CD14-positive monocyte (primary cell): Measurements from ENCODE around the gene RD3L. TPM values are rescaled to one million over a fixed set of nuclear protein-coding genes. Genes with fewer than 3 reads are reported as not detected.
"Not testable (repeated sequence)": the region's sequence is repeated elsewhere in the genome, so short reads cannot be mapped to it uniquely, and the experiment has no call there.

Experiments
- DNase-seq, 3 donors: peaks; one replicate each; pipeline ENCODE4 v3.0.0-alpha.2; 2011 to 2022
- H2AFZ ChIP-seq: 2 replicates; pipeline ENCODE4 v1.6.0; 2012; ENCODE audit warnings: mild to moderate bottlenecking, low read depth, low read length, inconsistent platforms; ENCODE audit not compliant: insufficient read depth, poor library complexity, severe bottlenecking
- H3K27ac ChIP-seq, 2 donors: 1 replicate in 1 of 2; 2 replicates in 1 of 2; pipeline ENCODE4 v1.5.1; 2012 to 2013; ENCODE audit warnings: low read length in 2 of 2, control low read depth in 1 of 2, inconsistent platforms in 1 of 2, low read depth in 1 of 2, mild to moderate bottlenecking in 1 of 2
- H3K27me3 ChIP-seq, 2 donors: one replicate each; pipeline versions ENCODE4 v1.6.0 to v1.6.1; 2011 to 2013; ENCODE audit warnings: low read length in 2 of 2; ENCODE audit not compliant: control insufficient read depth in 2 of 2, insufficient read depth in 2 of 2
- H3K36me3 ChIP-seq, 2 donors: replicated peaks in 1 of 2; 1 replicate in 1 of 2; 2 replicates in 1 of 2; pipeline versions ENCODE4 v1.5.1 to v1.6.1; 2012 to 2013; ENCODE audit warnings: low read length in 2 of 2, control low read depth in 1 of 2, inconsistent platforms in 1 of 2, mild to moderate bottlenecking in 1 of 2; ENCODE audit not compliant: insufficient read depth in 2 of 2, control insufficient read depth in 1 of 2
- H3K4me1 ChIP-seq, 2 donors: 1 replicate in 1 of 2; 2 replicates in 1 of 2; pipeline versions ENCODE4 v1.5.1 to v1.6.1; 2012 to 2013; ENCODE audit warnings: low read length in 2 of 2, control low read depth in 1 of 2, inconsistent platforms in 1 of 2, mild to moderate bottlenecking in 1 of 2, moderate library complexity in 1 of 2; ENCODE audit not compliant: insufficient read depth in 2 of 2, control insufficient read depth in 1 of 2
- H3K4me2 ChIP-seq: replicated peaks from 2 replicates; pipeline ENCODE3; 2012; ENCODE audit warnings: low read length, moderate library complexity, mild to moderate bottlenecking; ENCODE audit not compliant: poor library complexity, severe bottlenecking; ENCODE audit errors: extremely low read depth
- H3K4me3 ChIP-seq, 3 experiments: fragments of 200-600 bp in 1 of 3; sonication (generic) in 1 of 3; replicated peaks in 1 of 3; 1 replicate in 2 of 3; 2 replicates in 1 of 3; pipeline ENCODE4 v1.5.1; 2011 to 2013; ENCODE audit warnings: low read length in 3 of 3, mild to moderate bottlenecking in 3 of 3, control low read depth in 2 of 3, low read depth in 2 of 3, inconsistent platforms in 1 of 3, moderate library complexity in 1 of 3
- H3K79me2 ChIP-seq: 2 replicates; pipeline ENCODE4 v1.6.0; 2012; ENCODE audit warnings: mild to moderate bottlenecking, control low read depth, inconsistent platforms, low read length, moderate library complexity; ENCODE audit not compliant: insufficient read depth
- H3K9ac ChIP-seq: 2 replicates; pipeline ENCODE4 v1.6.0; 2017; ENCODE audit warnings: low read length, mild to moderate bottlenecking; ENCODE audit not compliant: insufficient read depth, poor library complexity, severe bottlenecking
- H3K9me3 ChIP-seq, 2 donors: replicated peaks in 1 of 2; 1 replicate in 1 of 2; 2 replicates in 1 of 2; pipeline versions ENCODE4 v1.5.1 to v1.6.1; 2012 to 2013; ENCODE audit warnings: low read length in 2 of 2, control low read depth in 1 of 2; ENCODE audit not compliant: control insufficient read depth in 1 of 2, insufficient read depth in 1 of 2
- H4K20me1 ChIP-seq: 2 replicates; pipeline ENCODE4 v1.6.0; 2012; ENCODE audit warnings: mild to moderate bottlenecking, low read length, control low read depth, moderate library complexity; ENCODE audit not compliant: insufficient read depth
- H3K27ac Mint-ChIP-seq, 7 donors: one replicate each; pipeline ENCODE4 v1.8.0; 2020; ENCODE audit warnings: mild to moderate bottlenecking in 7 of 7, mixed read lengths in 7 of 7, moderate library complexity in 6 of 7, inconsistent platforms in 2 of 7
- H3K27me3 Mint-ChIP-seq, 3 donors: one replicate each; pipeline ENCODE4 v1.8.0; 2021 to 2022; ENCODE audit warnings: low read depth in 3 of 3, mild to moderate bottlenecking in 3 of 3, mixed read lengths in 3 of 3, moderate library complexity in 3 of 3, inconsistent platforms in 1 of 3
- H3K36me3 Mint-ChIP-seq, 2 donors: one replicate each; pipeline ENCODE4 v1.8.0; 2020; ENCODE audit warnings: mixed read lengths in 2 of 2, inconsistent platforms in 1 of 2, mild to moderate bottlenecking in 1 of 2
- H3K4me1 Mint-ChIP-seq: one replicate; pipeline ENCODE4 v1.8.0; 2020; ENCODE audit warnings: mild to moderate bottlenecking, mixed read lengths
- H3K4me3 Mint-ChIP-seq, 2 donors: one replicate each; pipeline ENCODE4 v1.8.0; 2020; ENCODE audit warnings: mild to moderate bottlenecking in 2 of 2, mixed read lengths in 2 of 2, moderate library complexity in 1 of 2
- H3K9me3 Mint-ChIP-seq, 7 donors: one replicate each; pipeline ENCODE4 v1.8.0; 2020 to 2022; ENCODE audit warnings: mixed read lengths in 7 of 7, mild to moderate bottlenecking in 6 of 7, moderate library complexity in 6 of 7, inconsistent platforms in 2 of 7
- WGBS: methylation state at CpG from one replicate; pipeline ENCODE4 v1.1.5; 2013; ENCODE audit warnings: missing lambda C conversion rate; ENCODE audit not compliant: insufficient coverage; 5-methylcytosine and 5-hydroxymethylcytosine counted together
- intact Hi-C, 2 donors: fragments of 100-400 bp; cut with micrococcal nuclease; formaldehyde crosslinking; loops; one replicate each; pipeline versions ENCODE4 v1.15.0 to v1.15.1; 2023
- polyA plus RNA-seq, 3 donors: library from polyadenylated mRNA; depleted of rRNA in 1 of 3; unstranded in 2 of 3; stranded (reverse) in 1 of 3; fragments of 300-500 nt in 2 of 3; fragments of >200 nt in 1 of 3; fragmentation: Illumina TruSeq in 2 of 3; gene quantifications; 1 replicate in 2 of 3; 2 replicates in 1 of 3; pipeline ENCODE4 v1.2.3, GENCODE V29; 2012 to 2021
- TF ChIP-seq, protein P1 (sequence below): fragments of 200-600 bp; IDR thresholded peaks from one replicate; pipeline ENCODE4 v1.8.0; 2022; ENCODE audit warnings: antibody characterized with exemption, mild to moderate bottlenecking

Gene RD3L
- polyA plus RNA-seq, 3 donors: not detected

DNA sequence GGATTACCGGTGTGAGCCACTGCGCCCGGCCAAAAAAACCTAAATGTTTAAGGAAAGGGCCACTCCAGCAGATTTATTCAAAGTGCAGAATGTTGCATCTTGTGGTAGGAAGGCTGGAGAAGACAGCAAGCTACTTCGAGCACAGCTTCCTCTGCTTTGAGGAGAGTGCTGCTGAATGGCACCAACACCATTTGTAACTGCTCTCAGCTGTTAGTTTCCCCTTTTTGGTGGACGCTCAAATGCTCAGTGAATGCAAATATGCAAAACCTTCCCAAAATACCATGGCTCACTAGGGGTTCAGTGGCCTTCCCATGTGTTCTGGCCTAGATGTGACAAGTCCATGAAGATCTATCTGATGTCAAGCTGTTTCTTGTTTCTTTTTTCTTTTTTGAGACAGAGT is 17.0 kb downstream of the RD3L start:
- peak overlapping the region in 4 of 7 donors; percentile 24 to 77 (median 66) for H3K27ac Mint-ChIP-seq
- intact Hi-C loops: no loop called here

DNA sequence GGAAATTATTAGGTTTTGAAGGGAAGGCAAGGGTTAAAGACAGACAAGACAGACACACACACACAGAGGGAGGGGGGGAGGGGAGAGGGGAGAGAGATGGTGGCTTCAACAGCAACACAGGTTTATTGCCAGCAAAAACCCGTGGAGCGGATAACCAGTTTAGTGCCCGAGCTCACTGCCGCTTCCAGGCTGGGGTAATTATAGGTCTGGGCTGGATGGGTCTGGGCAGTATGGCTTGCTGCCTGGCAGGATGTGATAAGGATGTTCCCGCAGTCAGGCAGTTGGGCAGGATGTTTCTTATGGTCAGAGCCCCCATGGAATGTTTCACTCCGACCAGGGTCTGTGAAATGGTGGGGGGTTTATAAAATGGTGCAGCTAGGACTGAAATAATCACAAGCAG is 18.5 kb downstream of the RD3L start:
- intact Hi-C loops: loop anchor here in 1 of 2 donors (5.0 kb wide), 1 partner anchor 33 kb away; no protein-coding TSS in a partner anchor

More for the DNA sequence above, 17.0 kb downstream of the RD3L start:
- no peak overlapping the region for H3K4me3 ChIP-seq
- Mint-ChIP-seq H3K9me3 (peaks cover 0 to 5% (median 3%) of the 10 kb centered on the region in 7 donors), H3K36me3 (peaks cover 0 to 3% of the 10 kb centered on the region in 2 donors), H3K4me3 (no peak overlapping the region), H3K4me1 (peaks cover 44% of the 10 kb centered on the region), H3K27me3 (peaks cover 0 to 5% (median 2%) of the 10 kb centered on the region in 3 donors)
- H3K9me3 ChIP-seq: no peaks in the 10 kb centered on the region
- no peak overlapping the region for H3K27ac ChIP-seq
- TF ChIP-seq, protein P1, sequence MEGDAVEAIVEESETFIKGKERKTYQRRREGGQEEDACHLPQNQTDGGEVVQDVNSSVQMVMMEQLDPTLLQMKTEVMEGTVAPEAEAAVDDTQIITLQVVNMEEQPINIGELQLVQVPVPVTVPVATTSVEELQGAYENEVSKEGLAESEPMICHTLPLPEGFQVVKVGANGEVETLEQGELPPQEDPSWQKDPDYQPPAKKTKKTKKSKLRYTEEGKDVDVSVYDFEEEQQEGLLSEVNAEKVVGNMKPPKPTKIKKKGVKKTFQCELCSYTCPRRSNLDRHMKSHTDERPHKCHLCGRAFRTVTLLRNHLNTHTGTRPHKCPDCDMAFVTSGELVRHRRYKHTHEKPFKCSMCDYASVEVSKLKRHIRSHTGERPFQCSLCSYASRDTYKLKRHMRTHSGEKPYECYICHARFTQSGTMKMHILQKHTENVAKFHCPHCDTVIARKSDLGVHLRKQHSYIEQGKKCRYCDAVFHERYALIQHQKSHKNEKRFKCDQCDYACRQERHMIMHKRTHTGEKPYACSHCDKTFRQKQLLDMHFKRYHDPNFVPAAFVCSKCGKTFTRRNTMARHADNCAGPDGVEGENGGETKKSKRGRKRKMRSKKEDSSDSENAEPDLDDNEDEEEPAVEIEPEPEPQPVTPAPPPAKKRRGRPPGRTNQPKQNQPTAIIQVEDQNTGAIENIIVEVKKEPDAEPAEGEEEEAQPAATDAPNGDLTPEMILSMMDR: no peak
- no peaks in the 10 kb centered on the region for H3K27me3 ChIP-seq
- no peak overlapping the region for H3K4me2 ChIP-seq
- no peaks in the 10 kb centered on the region for H3K36me3 ChIP-seq
- peak overlapping the region; percentile 29 for H2AFZ ChIP-seq
- peaks cover 44 to 53% of the 10 kb centered on the region in 2 donors for H3K4me1 ChIP-seq
- WGBS: 23% methylated on average over 5 of the region's 5 CpGs
- H4K20me1 ChIP-seq: peaks cover 9% of the 10 kb centered on the region
- no peak for DNase-seq
- no peak overlapping the region for H3K9ac ChIP-seq
- H3K79me2 ChIP-seq: peaks cover 10% of the 10 kb centered on the region

DNA sequence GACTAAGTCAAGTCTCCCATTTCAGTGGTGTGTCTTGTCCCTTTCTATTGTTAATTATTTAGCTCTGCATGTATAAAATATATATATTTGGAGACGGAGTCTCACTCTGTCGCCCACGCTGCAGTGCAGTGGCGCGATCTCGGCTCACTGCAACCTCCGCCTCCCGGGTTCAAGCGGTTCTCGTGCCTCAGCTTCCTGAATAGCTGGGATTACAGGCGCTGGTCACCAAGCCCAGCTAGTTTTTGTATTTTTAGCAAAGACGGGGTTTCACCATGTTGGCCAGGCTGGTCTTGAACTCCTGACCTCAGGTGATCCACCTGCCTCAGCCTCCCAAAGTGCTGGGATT is 20.5 kb downstream of the RD3L start:
- peaks cover 36% of the 10 kb centered on the region for H3K4me1 Mint-ChIP-seq
- peak overlapping the region in 1 of 2 donors; percentile 96 for H3K27ac ChIP-seq
- not testable (repeated sequence) for H3K9me3 ChIP-seq, DNase-seq, H3K27me3 ChIP-seq, H3K27me3 Mint-ChIP-seq, H3K9me3 Mint-ChIP-seq
- H3K4me3 Mint-ChIP-seq: peak overlapping the region; percentile 60 to 62
- H3K36me3 Mint-ChIP-seq: peaks cover 10 to 14% of the 10 kb centered on the region in 2 donors
- peak overlapping the region; percentile 5 to 93 (median 19) for H3K4me3 ChIP-seq
- H2AFZ ChIP-seq: peak overlapping the region; percentile 84
- H3K4me1 ChIP-seq: peaks cover 35 to 44% of the 10 kb centered on the region in 2 donors
- peaks cover 45% of the 10 kb centered on the region for H3K79me2 ChIP-seq
- H3K4me2 ChIP-seq: peak overlapping the region; percentile 94
- peak overlapping the region in 5 of 7 donors; percentile 64 to 92 (median 76) for H3K27ac Mint-ChIP-seq
- 62% methylated on average over 10 of the region's 12 CpGs for WGBS
- intact Hi-C loops: loop anchor here in 1 of 2 donors (1.0 to 5.0 kb wide), 2 partner anchors 8 to 35 kb away; no protein-coding TSS in a partner anchor
- peaks cover 44% of the 10 kb centered on the region for H4K20me1 ChIP-seq
- H3K9ac ChIP-seq: peak overlapping the region; percentile 88
- H3K36me3 ChIP-seq: peaks cover 6 to 15% of the 10 kb centered on the region in 2 donors

More for the DNA sequence above, 18.5 kb downstream of the RD3L start:
- Mint-ChIP-seq H3K27me3 (peaks cover 0 to 5% (median 0%) of the 10 kb centered on the region in 3 donors), H3K4me1 (peaks cover 38% of the 10 kb centered on the region), H3K27ac (peak overlapping the region in 2 of 7 donors; percentile 3 to 42), H3K4me3 (no peak overlapping the region), H3K9me3 (peaks cover 0 to 5% (median 3%) of the 10 kb centered on the region in 7 donors), H3K36me3 (peaks cover 0 to 3% of the 10 kb centered on the region in 2 donors)
- Histone ChIP-seq H4K20me1 (peaks cover 23% of the 10 kb centered on the region), H2AFZ (no peak overlapping the region), H3K27me3 (no peaks in the 10 kb centered on the region), H3K36me3 (no peaks in the 10 kb centered on the region), H3K9me3 (no peaks in the 10 kb centered on the region), H3K79me2 (peaks cover 25% of the 10 kb centered on the region), H3K4me1 (peaks cover 36 to 46% of the 10 kb centered on the region in 2 donors), H3K27ac (no peak overlapping the region), H3K4me3 (no peak overlapping the region), H3K4me2 (no peak overlapping the region), H3K9ac (no peak overlapping the region)
- WGBS: 0% methylated on average over 4 of the region's 6 CpGs
- TF ChIP-seq, protein P1: no peak
- no peak for DNase-seq
